ENCODE data around the gene PXN. TPM values are rescaled to one million over a fixed set of nuclear protein-coding genes. Genes with fewer than 3 reads are reported as not detected.

Gene PXN
- 188 and 191 TPM in 2 replicates for total RNA-seq

GRCh38 chr12:120265473-120266179, at the start of gene PXN:
TSS of gene PXN (minus strand) at chr12:120265730. CDS start at chr12:120265629, 101 bp downstream.

GRCh38 chr12:120301962-120302815, 36.7 kb upstream of the PXN start, which contains the start of gene SIRT4:
TSS of gene SIRT4 (plus strand) at chr12:120302321. CDS start at chr12:120303562, 1,241 bp downstream.

GRCh38 chr12:120292661-120293531, 27.4 kb upstream of the PXN start, which contains the start of gene RNU4-1:
TSS of gene RNU4-1 (minus strand) at chr12:120293237.

GRCh38 chr12:120194534-120195395, 70.8 kb downstream of the PXN start, which contains the start of gene GCN1:
TSS of gene GCN1 (minus strand) at chr12:120194715. CDS start at chr12:120194697, 18 bp downstream.

Other genes with a start within 250 kb of the PXN start
- 26.7 and 40.4 TPM in 2 replicates for gene RAB35, start 149.0 kb downstream of the PXN start, total RNA-seq
- 48.9 and 61.1 TPM in 2 replicates for gene GCN1, start 71.0 kb downstream of the PXN start, total RNA-seq
- 4,763 and 5,523 TPM in 2 replicates for gene RPLP0, start 64.6 kb downstream of the PXN start, total RNA-seq
- gene RNU4-2, start 26.2 kb upstream of the PXN start, total RNA-seq = under 0.01 TPM in 2 replicates
- under 0.01 TPM in 2 replicates for gene RNU4-1, start 27.5 kb upstream of the PXN start, total RNA-seq
- gene SIRT4, start 36.6 kb upstream of the PXN start, total RNA-seq = 0.49 and 0.62 TPM in 2 replicates
- gene PLA2G1B, start 62.0 kb upstream of the PXN start, total RNA-seq = not detected in 2 replicates
- not detected in 2 replicates for gene MSI1, start 103.4 kb upstream of the PXN start, total RNA-seq
- gene COX6A1, start 172.4 kb upstream of the PXN start, total RNA-seq = 742 and 768 TPM in 2 replicates
- gene TRIAP1, start 180.7 kb upstream of the PXN start, total RNA-seq = 28.4 and 45.9 TPM in 2 replicates
- 13.2 and 15.9 TPM in 2 replicates for gene GATC, start 180.7 kb upstream of the PXN start, total RNA-seq
- 98.9 and 124 TPM in 2 replicates for gene SRSF9, start 204.0 kb upstream of the PXN start, total RNA-seq
- gene DYNLL1, start 230.4 kb upstream of the PXN start, total RNA-seq = 274 and 414 TPM in 2 replicates